ENCODE measurements around the gene ASXL1. TPM values are rescaled to one million over a fixed set of nuclear protein-coding genes. Genes with fewer than 3 reads are reported as not detected.

The ASXL1 gene
- polyA plus RNA-seq, 3 donors = 1.8 to 47.1 (median 2.8) TPM

- peaks cover 48% of the 10 kb centered on the region for H3K4me1 Mint-ChIP-seq
- peaks cover 65% of the 10 kb centered on the region for H3K79me2 ChIP-seq (ENCODE audit: insufficient read depth, low read length)
- H3K27ac Mint-ChIP-seq = peak overlapping the region; percentile 41 to 89 (median 76)
- peaks cover 31 to 41% of the 10 kb centered on the region in 2 donors for H3K4me1 ChIP-seq (ENCODE audit: control insufficient read depth in 1 of 2, insufficient read depth in 2 of 2, low read length in 2 of 2)
- H4K20me1 ChIP-seq (ENCODE audit: insufficient read depth, low read length) = peaks cover 60% of the 10 kb centered on the region
- H3K27me3 ChIP-seq (ENCODE audit: control insufficient read depth in 2 of 2, insufficient read depth in 2 of 2, low read length in 2 of 2) = no peaks in the 10 kb centered on the region
- H3K4me3 ChIP-seq (replicated peaks in 1 of 3; ENCODE audit: low read depth in 2 of 3, low read length in 3 of 3) = peak overlapping the region; percentile 57 to 86 (median 74)
- H3K9me3 Mint-ChIP-seq = no peaks in the 10 kb centered on the region
- peak overlapping the region; percentile 82 to 83 for H3K4me3 Mint-ChIP-seq
- WGBS (ENCODE audit: insufficient coverage) = 59% methylated on average over 6 of the region's 11 CpGs
- H3K27me3 Mint-ChIP-seq (ENCODE audit: low read depth in 3 of 3) = no peaks in the 10 kb centered on the region
- H3K36me3 Mint-ChIP-seq = peaks cover 1 to 8% of the 10 kb centered on the region in 2 donors
- intact Hi-C loops (cut with micrococcal nuclease) = loop anchor here (5.0 to 10.0 kb wide), 2 partner anchors 247 to 455 kb away; partner anchors contain the start of gene MAPRE1 (in 1 of the 2)
- H2AFZ ChIP-seq (ENCODE audit: insufficient read depth, low read depth, low read length, poor library complexity, severe bottlenecking) = peak overlapping the region; percentile 87
- no peak for DNase-seq
- peak overlapping the region; percentile 100 for H3K4me2 ChIP-seq (replicated peaks; ENCODE audit: extremely low read depth, low read length, poor library complexity, severe bottlenecking)
- H3K36me3 ChIP-seq (replicated peaks in 1 of 2; ENCODE audit: control insufficient read depth in 1 of 2, insufficient read depth in 2 of 2, low read length in 2 of 2) = no peaks in the 10 kb centered on the region
- H3K9ac ChIP-seq (ENCODE audit: insufficient read depth, low read length, poor library complexity, severe bottlenecking) = peak overlapping the region; percentile 80
- H3K27ac ChIP-seq (ENCODE audit: low read depth in 1 of 2, low read length in 2 of 2) = peak overlapping the region; percentile 91 to 94
- no peak for TF ChIP-seq CTCF (IDR thresholded peaks at IDR 0.05)
- H3K9me3 ChIP-seq (replicated peaks in 1 of 2; ENCODE audit: control insufficient read depth in 1 of 2, insufficient read depth in 1 of 2, low read length in 2 of 2) = no peaks in the 10 kb centered on the region
These were observed 1.7 kb downstream of the ASXL1 start for GRCh38 chr20:32359633-32360332.

GRCh38 chr20:32360333-32360634 is 2.2 kb downstream of the ASXL1 start:
- Mint-ChIP-seq H3K36me3 (peaks cover 1 to 8% of the 10 kb centered on the region in 2 donors), H3K9me3 (no peaks in the 10 kb centered on the region), H3K4me3 (peak overlapping the region in 1 of 2 donors; percentile 82), H3K27ac (peak overlapping the region in 3 of 7 donors; percentile 46 to 77 (median 74)), H3K27me3 (ENCODE audit: low read depth in 3 of 3) (no peaks in the 10 kb centered on the region), H3K4me1 (peaks cover 49% of the 10 kb centered on the region)
- peak overlapping the region in 1 of 2 donors; percentile 91 for H3K27ac ChIP-seq (ENCODE audit: low read depth in 1 of 2, low read length in 2 of 2)
- intact Hi-C loops (cut with micrococcal nuclease) = loop anchor here in 1 of 2 donors (10.0 kb wide), 1 partner anchor 455 kb away; the partner anchor contains the start of gene MAPRE1
- H3K4me2 ChIP-seq (replicated peaks; ENCODE audit: extremely low read depth, low read length, poor library complexity, severe bottlenecking) = peak overlapping the region; percentile 100
- no peak for DNase-seq
- H4K20me1 ChIP-seq (ENCODE audit: insufficient read depth, low read length) = peaks cover 65% of the 10 kb centered on the region
- H3K9me3 ChIP-seq (replicated peaks in 1 of 2; ENCODE audit: control insufficient read depth in 1 of 2, insufficient read depth in 1 of 2, low read length in 2 of 2) = no peaks in the 10 kb centered on the region
- no peak overlapping the region for H3K9ac ChIP-seq (ENCODE audit: insufficient read depth, low read length, poor library complexity, severe bottlenecking)
- no peaks in the 10 kb centered on the region for H3K36me3 ChIP-seq (replicated peaks in 1 of 2; ENCODE audit: control insufficient read depth in 1 of 2, insufficient read depth in 2 of 2, low read length in 2 of 2)
- no peak overlapping the region for H3K4me3 ChIP-seq (replicated peaks in 1 of 3; ENCODE audit: low read depth in 2 of 3, low read length in 3 of 3)
- no peak overlapping the region for H2AFZ ChIP-seq (ENCODE audit: insufficient read depth, low read depth, low read length, poor library complexity, severe bottlenecking)
- peaks cover 70% of the 10 kb centered on the region for H3K79me2 ChIP-seq (ENCODE audit: insufficient read depth, low read length)
- no peak for TF ChIP-seq CTCF (IDR thresholded peaks at IDR 0.05)
- WGBS (ENCODE audit: insufficient coverage) = 80% methylated on average over 5 of the region's 5 CpGs
- peaks cover 31 to 41% of the 10 kb centered on the region in 2 donors for H3K4me1 ChIP-seq (ENCODE audit: control insufficient read depth in 1 of 2, insufficient read depth in 2 of 2, low read length in 2 of 2)
- H3K27me3 ChIP-seq (ENCODE audit: control insufficient read depth in 2 of 2, insufficient read depth in 2 of 2, low read length in 2 of 2) = no peaks in the 10 kb centered on the region
